Brain microvascular endothelial cell (primary cell): ENCODE data around the gene RNF135.
A peak's percentile ranks its signal among the peaks of the same experiment; 100 is the strongest.
"Not testable (repeated sequence)": the region's sequence is repeated elsewhere in the genome, so short reads cannot be mapped to it uniquely, and the experiment has no call there.

Experiments
- DNase-seq: peaks from one replicate; pipeline ENCODE4 v3.0.0-alpha.2; 2020
- H3K27ac ChIP-seq: fragments of 250-450 bp; sonication (Bioruptor Pico); 2 replicates; pipeline ENCODE4 v1.5.1; 2020; ENCODE audit warnings: mild to moderate bottlenecking, moderate library complexity
- H3K27me3 ChIP-seq: fragments of 250-450 bp; sonication (Bioruptor Pico); replicated peaks from 2 replicates; pipeline ENCODE4 v1.5.1; 2020; ENCODE audit warnings: mild to moderate bottlenecking
- H3K36me3 ChIP-seq: fragments of 250-450 bp; sonication (Bioruptor Pico); replicated peaks from 2 replicates; pipeline ENCODE4 v1.5.1; 2020; ENCODE audit warnings: mild to moderate bottlenecking
- H3K4me3 ChIP-seq: 2 replicates; pipeline ENCODE4 v1.5.1; 2011; ENCODE audit warnings: low read depth, mild to moderate bottlenecking, control low read depth, low read length, moderate library complexity
- CTCF ChIP-seq: IDR thresholded peaks from 2 replicates; pipeline ENCODE4 v1.5.1; 2011; ENCODE audit warnings: low read depth, mild to moderate bottlenecking, moderate library complexity, low read length, control low read depth, inconsistent platforms; ENCODE audit errors: missing control alignments
- in situ Hi-C: cut with HindIII; loops from 2 replicates; pipeline ENCODE4 v1.10.0; 2017; ENCODE audit warnings: low sequenced_read_pairs, low pct_ligation_motif_present

Gene RNF135

GRCh38 chr17:30975042-30975820 lies 4.4 kb downstream of the RNF135 start:
- H3K36me3 ChIP-seq, result no peaks in the 10 kb centered on the region
- no peaks in the 10 kb centered on the region for H3K27me3 ChIP-seq
- DNase-seq, result no peak
- H3K4me3 ChIP-seq, result no peak overlapping the region
- no peak overlapping the region for H3K27ac ChIP-seq
- in situ Hi-C loops, result no loop called here
- TF ChIP-seq CTCF, result no peak

- H3K36me3 ChIP-seq, H3K27me3 ChIP-seq, DNase-seq, H3K27ac ChIP-seq, H3K4me3 ChIP-seq, in situ Hi-C loops: not testable (repeated sequence)
Measured at GRCh38 chr17:30979919-30980318, 9.1 kb downstream of the RNF135 start.

- in situ Hi-C loops, result no loop called here
- Histone ChIP-seq H3K27me3 (no peaks in the 10 kb centered on the region), H3K4me3 (no peak overlapping the region), H3K27ac (no peak overlapping the region), H3K36me3 (peaks cover 4% of the 10 kb centered on the region)
- DNase-seq, result no peak
- no peak for TF ChIP-seq CTCF
Measured at GRCh38 chr17:30981531-30982519, 11.0 kb downstream of the RNF135 start.

GRCh38 chr17:30982855-30983254 lies 12.0 kb downstream of the RNF135 start:
- no peak for DNase-seq
- Histone ChIP-seq H3K27me3 (no peaks in the 10 kb centered on the region), H3K4me3 (no peak overlapping the region), H3K36me3 (peaks cover 4% of the 10 kb centered on the region), H3K27ac (no peak overlapping the region)
- no peak for TF ChIP-seq CTCF
- in situ Hi-C loops, result no loop called here

GRCh38 chr17:30990458-30990857 lies 19.6 kb downstream of the RNF135 start:
- no peak for DNase-seq
- Histone ChIP-seq H3K4me3 (no peak overlapping the region), H3K36me3 (no peaks in the 10 kb centered on the region), H3K27me3 (no peaks in the 10 kb centered on the region), H3K27ac (no peak overlapping the region)
- in situ Hi-C loops, result no loop called here
- no peak for TF ChIP-seq CTCF

GRCh38 chr17:30992551-30992950 lies 21.7 kb downstream of the RNF135 start:
- H3K27me3 ChIP-seq, result no peaks in the 10 kb centered on the region
- H3K4me3 ChIP-seq, result no peak overlapping the region
- in situ Hi-C loops, result no loop called here
- no peak for DNase-seq
- TF ChIP-seq CTCF, result peak; percentile 9
- H3K27ac ChIP-seq, result no peak overlapping the region
- H3K36me3 ChIP-seq, result peaks cover 5% of the 10 kb centered on the region
